H1 (cell line): ENCODE measurements around the gene SRPK3.
A peak's percentile ranks its signal among the peaks of the same experiment; 100 is the strongest.

Experiments
- BCL11A ChIP-seq, 2 experiments: IDR thresholded peaks; one replicate each; pipeline ENCODE4 v1.6.1; 2011; ENCODE audit warnings: low read depth in 2 of 2, low read length in 2 of 2, mild to moderate bottlenecking in 2 of 2
- CTCF ChIP-seq, 3 experiments: IDR thresholded peaks; 1 replicate in 2 of 3; 2 replicates in 1 of 3; pipeline versions ENCODE4 v1.5.1 to v1.6.1; 2011; ENCODE audit warnings: low read length in 3 of 3, mild to moderate bottlenecking in 3 of 3, inconsistent platforms in 2 of 3, low read depth in 1 of 3, moderate library complexity in 1 of 3; ENCODE audit not compliant: insufficient read depth in 1 of 3; ENCODE audit errors: control extremely low read depth in 1 of 3
- EGR1 ChIP-seq: IDR thresholded peaks from 2 replicates; pipeline ENCODE4 v1.6.1; 2011; ENCODE audit warnings: low read depth, low read length, borderline replicate concordance
- GABPA ChIP-seq: IDR thresholded peaks from 2 replicates; pipeline ENCODE4 v1.6.1; 2011; ENCODE audit warnings: mild to moderate bottlenecking, low read length, moderate library complexity, borderline replicate concordance; ENCODE audit not compliant: insufficient read depth
- GTF2F1 ChIP-seq: IDR thresholded peaks from 2 replicates; pipeline ENCODE4 v1.6.1; 2012; ENCODE audit warnings: low read depth, low read length, improper control_type of control experiment, borderline replicate concordance
- POLR2AphosphoS5 ChIP-seq: IDR thresholded peaks from 2 replicates; pipeline ENCODE4 v1.6.1; 2011; ENCODE audit warnings: low read depth, low read length
- SRF ChIP-seq: IDR thresholded peaks from 2 replicates; pipeline ENCODE4 v1.6.1; 2011; ENCODE audit warnings: mild to moderate bottlenecking, low read depth, low read length, moderate library complexity
- ZNF274 ChIP-seq: IDR thresholded peaks from 2 replicates; pipeline ENCODE4 v1.7.0; 2012; ENCODE audit warnings: low read length, borderline replicate concordance; ENCODE audit errors: extremely low read depth

DNA sequence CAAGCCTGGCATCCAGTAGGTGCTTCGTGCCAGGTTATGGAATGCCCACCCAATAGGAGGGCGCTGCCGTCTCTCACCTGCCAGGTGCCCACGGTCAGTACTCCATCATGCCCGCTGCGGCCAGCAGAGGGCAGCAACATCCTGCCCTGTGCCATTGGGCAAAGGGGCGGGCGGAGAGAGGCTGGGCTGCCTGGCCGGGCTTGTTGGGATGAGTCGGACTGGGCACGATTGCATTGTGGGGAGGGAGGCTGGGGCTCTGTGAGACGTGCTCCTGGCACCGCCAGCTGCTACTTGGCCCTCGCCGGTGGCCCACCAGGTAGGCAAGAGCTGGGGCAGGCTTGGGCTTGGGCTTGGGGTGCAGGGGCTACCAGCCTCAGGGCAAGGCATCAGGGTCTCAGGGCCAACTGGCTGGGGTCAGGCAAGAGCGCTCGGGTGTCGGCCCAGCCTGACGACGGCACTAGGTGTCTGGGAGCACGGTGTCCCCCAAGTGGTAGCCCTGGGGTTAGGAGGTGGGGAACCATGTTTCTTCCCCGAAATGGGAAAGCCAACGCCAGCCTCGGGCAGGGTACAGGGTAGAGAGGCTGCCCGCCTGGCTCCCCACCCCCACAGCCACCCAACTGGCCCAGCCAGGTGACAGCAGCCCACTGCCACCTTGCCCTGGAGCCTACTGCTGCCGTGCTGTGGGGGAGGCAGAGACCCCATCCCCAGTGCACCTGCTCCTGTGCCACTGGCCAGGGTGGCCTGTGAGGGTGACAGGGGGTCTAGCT, 16.7 kb upstream of the SRPK3 start, which contains the start of gene PLXNB3:
- no peak; the same call in 1 of the 2 replicates for TF ChIP-seq GABPA
- no peak for TF ChIP-seq EGR1
- TF ChIP-seq BCL11A (IDR thresholded peaks at IDR 0.05; ENCODE audit: low read depth in 2 of 2, low read length in 2 of 2): no peak
- TF ChIP-seq GTF2F1: no peak
- TF ChIP-seq CTCF (IDR thresholded peaks at IDR 0.05; ENCODE audit: control extremely low read depth in 1 of 3, insufficient read depth in 1 of 3, low read depth in 1 of 3, low read length in 3 of 3): peak in 2 of 3 experiments; percentile 84 to 86; a peak in 3 of 4 replicates
- no peak for TF ChIP-seq SRF
- no peak for TF ChIP-seq POLR2AphosphoS5
- no peak for TF ChIP-seq ZNF274
